ENCODE measurements around the gene SNRNP200. TPM values are rescaled to one million over a fixed set of nuclear protein-coding genes. Genes with fewer than 3 reads are reported as not detected.

SNRNP200 gene
- total RNA-seq, 2 experiments from 2014 or later, result 79.3 to 216 TPM

DNA sequence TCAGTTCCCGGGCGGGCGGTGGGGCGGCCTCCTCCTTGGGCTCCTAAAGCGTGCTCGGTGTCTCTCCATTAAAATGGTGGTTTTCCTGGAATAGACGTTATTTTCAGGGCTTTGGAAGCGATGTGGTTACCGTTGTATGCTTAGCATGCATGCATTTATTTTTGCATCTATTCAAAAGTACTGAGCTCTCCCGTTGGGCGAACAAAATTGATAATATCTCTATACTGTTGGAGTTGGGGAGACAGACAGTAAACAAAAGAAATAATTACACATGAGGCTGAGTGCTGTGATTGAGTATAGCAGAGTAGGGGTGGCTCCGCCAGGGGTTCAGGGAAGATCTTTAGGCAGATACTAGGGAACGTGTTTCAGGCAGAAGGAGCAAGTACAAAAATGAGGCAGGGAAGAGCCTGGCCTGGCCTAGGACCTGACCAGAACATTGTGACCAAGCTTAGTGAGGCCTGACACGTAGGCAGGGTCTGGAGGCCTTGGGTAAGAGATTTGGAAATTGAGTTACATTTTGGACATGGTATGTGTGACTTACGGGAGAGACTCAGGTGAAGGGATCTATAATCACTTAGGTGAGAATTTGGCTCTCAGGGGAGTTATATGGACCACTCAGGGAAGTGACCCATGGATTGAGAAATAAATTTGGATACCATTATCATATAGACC lies 30.9 kb upstream of the SNRNP200 start:
- Histone ChIP-seq H3K9me3 (ENCODE audit: low read length) (no peaks in the 10 kb centered on the region), H3K4me2 (ENCODE audit: low read length) (peak overlapping the region; percentile 91), H3K4me3 (ENCODE audit: low read depth, low read length, poor library complexity, severe bottlenecking) (peak overlapping the region; percentile 84), H3K4me1 (ENCODE audit: insufficient read depth, low read length, poor library complexity, severe bottlenecking) (peaks cover 24% of the 10 kb centered on the region), H3K36me3 (ENCODE audit: insufficient read depth, low read length) (peaks cover 31% of the 10 kb centered on the region), H2AFZ (ENCODE audit: low read length) (peak overlapping the region; percentile 52; the same call in 1 of the 2 replicates), H4K20me1 (ENCODE audit: insufficient read depth, low read length) (no peaks in the 10 kb centered on the region), H3K9me2 (ENCODE audit: insufficient read depth, low read length) (no peaks in the 10 kb centered on the region), H3K79me2 (ENCODE audit: insufficient read depth, low read depth, low read length) (peaks cover 60% of the 10 kb centered on the region), H3K27ac (ENCODE audit: low read depth, low read length, poor library complexity, severe bottlenecking) (peak overlapping the region; percentile 85)
- peak; percentile 23 for DNase-seq (ENCODE audit: low spot score)
- TSS peak; percentile 62 for BruUV-seq (replicated peaks)
- TF ChIP-seq, protein P1, sequence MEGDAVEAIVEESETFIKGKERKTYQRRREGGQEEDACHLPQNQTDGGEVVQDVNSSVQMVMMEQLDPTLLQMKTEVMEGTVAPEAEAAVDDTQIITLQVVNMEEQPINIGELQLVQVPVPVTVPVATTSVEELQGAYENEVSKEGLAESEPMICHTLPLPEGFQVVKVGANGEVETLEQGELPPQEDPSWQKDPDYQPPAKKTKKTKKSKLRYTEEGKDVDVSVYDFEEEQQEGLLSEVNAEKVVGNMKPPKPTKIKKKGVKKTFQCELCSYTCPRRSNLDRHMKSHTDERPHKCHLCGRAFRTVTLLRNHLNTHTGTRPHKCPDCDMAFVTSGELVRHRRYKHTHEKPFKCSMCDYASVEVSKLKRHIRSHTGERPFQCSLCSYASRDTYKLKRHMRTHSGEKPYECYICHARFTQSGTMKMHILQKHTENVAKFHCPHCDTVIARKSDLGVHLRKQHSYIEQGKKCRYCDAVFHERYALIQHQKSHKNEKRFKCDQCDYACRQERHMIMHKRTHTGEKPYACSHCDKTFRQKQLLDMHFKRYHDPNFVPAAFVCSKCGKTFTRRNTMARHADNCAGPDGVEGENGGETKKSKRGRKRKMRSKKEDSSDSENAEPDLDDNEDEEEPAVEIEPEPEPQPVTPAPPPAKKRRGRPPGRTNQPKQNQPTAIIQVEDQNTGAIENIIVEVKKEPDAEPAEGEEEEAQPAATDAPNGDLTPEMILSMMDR (conservative IDR thresholded peaks at IDR 0.05; ENCODE audit: low read length), result no peak
- no peak for TF ChIP-seq EZH2phosphoT487 (IDR thresholded peaks at IDR 0.05; ENCODE audit: borderline replicate concordance, low read depth, low read length)
- POLR2A ChIA-PET, result interaction anchor here (0.7 to 3.5 kb wide), 10 partner anchors 8 to 303 kb away, joined by 3 to 39 read pairs (median 5); partner anchors contain the start of genes SNRNP200 and STARD7
- intact Hi-C loops (cut with micrococcal nuclease; ENCODE audit: unreplicated experiment), result loop anchor here (1.0 kb wide), 2 partner anchors 15 to 31 kb away; partner anchors contain the start of gene SNRNP200
- CTCF ChIA-PET (ENCODE audit: unreplicated experiment), result interaction anchor here (0.6 kb wide), 1 partner anchor 95 kb away, joined by 3 read pairs; no protein-coding TSS in a partner anchor

DNA sequence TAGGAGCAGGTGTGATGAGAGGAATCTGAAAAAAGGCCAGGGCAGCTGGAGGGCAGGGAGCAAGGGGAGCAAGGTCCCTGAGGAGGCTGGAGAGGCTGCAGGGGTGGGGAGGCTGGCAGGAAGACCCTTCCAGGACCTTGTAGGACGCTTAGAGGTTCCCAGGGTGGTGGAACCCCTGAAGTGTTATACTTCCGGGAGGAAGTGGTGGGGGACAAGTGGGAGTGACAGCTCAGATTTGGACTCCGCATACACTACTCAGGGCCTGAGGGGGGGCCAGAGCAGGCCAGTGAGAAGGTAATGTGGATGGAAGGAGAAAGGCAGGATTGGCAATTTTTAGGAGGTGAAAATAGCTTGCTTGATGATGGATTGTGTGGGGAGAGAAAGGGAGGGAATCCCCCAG lies 28.4 kb upstream of the SNRNP200 start:
- intact Hi-C loops (cut with micrococcal nuclease; ENCODE audit: unreplicated experiment), result no loop called here
- H3K4me1 ChIP-seq (ENCODE audit: insufficient read depth, low read length, poor library complexity, severe bottlenecking), result peaks cover 24% of the 10 kb centered on the region
- POLR2A ChIA-PET, result interaction anchor here (0.7 to 1.1 kb wide), 3 partner anchors 13 to 91 kb away, joined by 4 to 5 read pairs (median 4); no protein-coding TSS in a partner anchor

More for the DNA sequence above, 28.4 kb upstream of the SNRNP200 start:
- H3K9me2 ChIP-seq (ENCODE audit: insufficient read depth, low read length), result no peaks in the 10 kb centered on the region
- no peak overlapping the region for H3K4me3 ChIP-seq (ENCODE audit: low read depth, low read length, poor library complexity, severe bottlenecking)
- no peaks in the 10 kb centered on the region for H4K20me1 ChIP-seq (ENCODE audit: insufficient read depth, low read length)
- CTCF ChIA-PET (ENCODE audit: unreplicated experiment), result no interaction called here
- TF ChIP-seq, protein P1 (conservative IDR thresholded peaks at IDR 0.05; ENCODE audit: low read length), result no peak
- no peak for TF ChIP-seq EZH2phosphoT487 (IDR thresholded peaks at IDR 0.05; ENCODE audit: borderline replicate concordance, low read depth, low read length)
- no peaks in the 10 kb centered on the region for H3K9me3 ChIP-seq (ENCODE audit: low read length)
- H3K27ac ChIP-seq (ENCODE audit: low read depth, low read length, poor library complexity, severe bottlenecking), result no peak overlapping the region
- H2AFZ ChIP-seq (ENCODE audit: low read length), result no peak overlapping the region
- DNase-seq (ENCODE audit: low spot score), result no peak
- peaks cover 8% of the 10 kb centered on the region for H3K36me3 ChIP-seq (ENCODE audit: insufficient read depth, low read length)
- no peak overlapping the region for H3K4me2 ChIP-seq (ENCODE audit: low read length)
- peaks cover 35% of the 10 kb centered on the region for H3K79me2 ChIP-seq (ENCODE audit: insufficient read depth, low read depth, low read length)
- no TSS peak for BruUV-seq (replicated peaks)
